Measurements from ENCODE around the gene DHRS7.

DNA sequence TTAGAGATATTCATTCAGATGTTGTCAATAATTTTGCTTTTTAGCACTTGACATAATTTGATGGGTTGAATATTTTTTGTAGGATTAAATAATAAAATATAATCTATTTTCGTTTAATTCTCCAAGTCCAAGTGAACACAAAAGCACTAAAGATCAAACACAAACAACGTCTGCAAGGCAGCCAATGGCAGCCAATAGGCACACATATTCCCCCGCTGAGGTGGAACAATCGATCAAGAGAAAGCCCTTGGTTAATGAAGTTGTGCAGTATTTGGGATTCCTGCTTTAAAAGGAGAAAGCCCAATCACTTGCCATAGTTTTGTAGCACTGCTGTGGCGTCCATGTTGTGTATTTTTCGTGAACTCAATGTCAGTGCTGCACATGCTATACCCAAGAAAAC is 1.5 kb downstream of the DHRS7 start:
- no peak for TF ChIP-seq TAF1 (IDR thresholded peaks at IDR 0.05; ENCODE audit: borderline replicate concordance, low read depth, low read length)
- TF ChIP-seq POLR2AphosphoS5 (IDR thresholded peaks at IDR 0.05; ENCODE audit: low read depth, low read length): no peak

All from GM12892 (cell line).